Dedifferentiated amniotic fluid mesenchymal stem cell (primary cell): ENCODE measurements around the gene ERC2.

Source experiments
- DNase-seq: peaks from one replicate; pipeline ENCODE4 v3.0.0-alpha.2; 2016; ENCODE audit errors: extremely low spot score

ERC2 gene

DNA sequence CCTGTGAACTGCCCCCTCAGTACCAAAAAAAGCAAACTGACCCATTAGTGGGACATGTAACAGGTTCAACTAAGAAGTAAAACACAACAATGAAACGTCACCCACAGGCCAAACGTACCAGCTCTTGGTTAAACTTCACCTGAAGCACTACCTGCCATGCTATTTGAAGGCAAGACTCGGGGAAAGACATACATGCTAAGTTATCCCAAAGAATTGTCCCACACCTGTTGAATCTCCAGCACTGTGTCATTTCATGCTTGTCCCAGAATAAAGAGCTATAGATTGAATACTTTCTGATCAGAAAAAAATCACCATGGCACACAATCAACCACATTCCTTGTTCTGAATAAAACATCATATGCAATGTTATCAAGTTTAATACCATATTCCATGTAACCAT lies 785.8 kb downstream of the ERC2 start:
- DNase-seq = no peak

DNA sequence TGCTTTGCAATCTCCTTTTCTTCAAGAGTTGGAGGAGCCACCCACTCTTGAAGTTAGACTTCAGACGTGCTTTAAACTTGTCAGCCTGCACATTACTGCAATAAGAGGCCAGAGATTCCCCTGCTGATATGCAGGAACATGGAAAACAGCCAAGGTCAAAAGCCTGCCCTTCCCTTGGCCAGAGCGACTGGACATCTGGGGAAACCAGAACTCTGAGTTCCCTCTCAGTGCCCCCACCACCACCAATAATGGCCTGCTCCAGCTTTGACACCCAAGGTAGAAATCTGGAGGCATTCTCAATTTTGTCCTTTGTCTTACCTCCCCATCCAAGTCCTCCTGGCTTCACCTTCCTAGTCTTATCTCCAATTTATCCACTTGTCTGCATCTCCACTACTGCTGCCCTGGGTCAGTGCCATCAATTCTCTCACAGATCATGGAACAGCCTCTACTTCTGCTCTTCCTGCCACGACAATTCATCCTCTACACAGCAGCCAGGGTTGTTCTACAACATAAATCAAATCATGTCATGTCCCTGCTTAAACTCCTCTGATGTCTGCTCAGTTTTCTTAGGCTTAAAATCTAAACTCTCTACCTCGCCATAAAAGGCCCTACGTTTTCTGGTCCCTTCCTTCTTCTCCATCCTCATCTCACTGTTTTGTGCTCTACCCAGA lies 789.6 kb downstream of the ERC2 start:
- DNase-seq = no peak

DNA sequence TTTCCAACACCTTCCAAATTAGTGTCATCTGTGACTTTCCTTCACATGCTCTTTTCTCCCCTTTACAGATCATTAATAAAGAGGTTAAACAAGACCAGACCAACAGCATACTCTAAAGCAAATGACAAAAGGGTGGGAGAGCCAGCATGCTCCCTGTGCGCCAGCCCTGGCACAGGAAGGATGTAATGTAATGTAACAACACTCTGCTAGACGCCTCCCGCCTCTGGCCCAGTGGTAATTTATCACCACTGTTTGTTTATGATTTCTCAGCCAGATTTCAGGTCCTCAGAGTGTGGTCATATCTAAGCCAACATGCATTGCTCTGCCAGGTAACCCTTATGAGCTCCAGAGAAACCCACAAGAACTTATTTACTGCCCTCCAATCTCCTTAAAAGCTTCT lies 791.6 kb downstream of the ERC2 start:
- no peak for DNase-seq

DNA sequence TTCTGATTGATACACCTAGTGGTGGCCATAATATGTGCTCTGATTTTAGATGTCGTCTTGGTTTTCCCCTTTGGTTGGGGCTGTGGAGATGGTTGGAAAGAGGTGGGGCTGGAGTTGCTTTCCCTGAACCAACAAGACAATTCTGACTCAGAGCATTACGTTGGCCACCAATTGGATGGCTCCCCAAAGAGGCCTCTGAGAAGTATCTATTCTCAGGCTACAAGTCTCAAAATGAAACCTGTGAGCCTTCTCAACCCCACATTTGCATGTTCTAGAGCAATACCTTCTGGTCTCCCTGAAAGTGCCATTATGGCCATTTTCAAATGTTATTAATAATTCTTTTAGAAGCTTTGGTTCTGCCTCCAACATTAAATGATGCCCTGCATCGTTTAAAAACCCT lies 792.8 kb downstream of the ERC2 start:
- DNase-seq = no peak

DNA sequence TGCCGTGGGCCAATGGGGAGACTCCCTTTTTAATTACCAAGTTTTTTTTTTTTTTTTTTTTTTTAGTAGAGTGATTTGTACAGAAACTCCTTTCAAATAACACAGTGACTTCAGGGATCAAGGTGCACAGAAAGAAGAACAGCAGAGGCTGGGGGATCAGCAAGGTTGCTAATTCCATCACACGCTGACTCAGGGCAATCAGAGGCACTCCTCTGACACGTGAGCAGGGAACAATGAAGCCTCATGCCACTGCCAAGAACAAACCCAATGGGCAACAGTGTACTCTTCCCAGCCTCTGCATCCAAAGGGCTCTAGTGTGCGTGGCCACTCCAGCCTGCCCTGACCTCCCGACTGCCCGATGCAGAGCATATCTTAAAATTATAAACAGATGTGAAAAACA lies 794.5 kb downstream of the ERC2 start:
- no peak for DNase-seq

DNA sequence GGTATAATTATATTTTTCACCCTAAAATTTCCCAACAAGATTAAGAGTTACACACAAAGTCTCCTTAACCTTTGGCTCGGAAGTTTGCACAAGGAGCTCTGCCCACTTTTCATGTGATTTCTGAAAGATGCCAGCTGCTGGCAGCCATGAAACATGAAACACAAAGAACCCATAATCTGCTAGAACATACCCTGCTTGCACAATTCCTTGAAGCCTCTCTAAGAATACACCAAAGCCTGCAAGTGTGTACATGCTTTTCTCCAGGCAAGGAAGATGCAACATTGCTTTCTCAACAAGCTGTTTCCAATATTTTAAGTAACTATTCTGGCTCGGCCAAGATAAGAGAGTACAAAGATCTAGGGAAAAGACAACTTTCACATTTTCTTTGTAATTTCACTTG lies 799.1 kb downstream of the ERC2 start:
- no peak for DNase-seq

DNA sequence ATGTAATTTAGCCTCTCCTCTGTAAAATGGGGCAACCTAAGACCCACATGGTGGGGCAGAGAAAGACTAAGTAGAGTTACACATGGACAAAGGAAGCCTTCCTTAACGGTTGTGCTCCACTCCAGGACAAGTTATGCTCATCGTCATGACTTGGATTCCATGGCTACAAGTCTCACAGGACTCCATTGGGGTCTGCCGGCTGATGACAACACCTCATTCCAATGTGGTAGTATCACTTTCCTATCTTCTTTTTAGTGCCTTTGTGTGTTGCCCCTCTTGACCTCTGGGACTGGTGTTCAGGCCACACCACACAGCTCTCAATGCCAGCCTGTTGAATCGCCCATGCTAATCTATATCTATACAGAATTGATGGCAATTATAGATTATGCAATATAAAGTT lies 799.9 kb downstream of the ERC2 start:
- no peak for DNase-seq

DNA sequence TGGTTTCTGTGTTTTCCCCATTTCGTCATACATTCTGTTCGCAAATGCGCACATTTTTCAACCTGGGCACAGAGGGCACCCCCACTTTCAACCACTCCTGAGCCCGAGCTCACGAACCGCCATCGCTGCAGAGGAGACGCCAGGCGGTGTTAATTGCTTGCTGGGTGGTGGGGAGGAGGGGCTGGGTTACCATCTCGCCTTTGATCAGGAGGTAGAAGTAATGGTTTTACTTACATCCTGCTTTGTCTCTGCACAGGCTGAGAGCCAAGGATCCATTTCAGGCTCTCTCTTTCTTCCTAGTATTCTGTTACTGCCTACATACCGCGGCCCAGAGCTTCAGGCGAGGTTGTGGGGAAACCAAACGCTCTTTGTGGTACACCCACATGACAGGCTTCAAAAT lies 803.9 kb downstream of the ERC2 start:
- DNase-seq = no peak

DNA sequence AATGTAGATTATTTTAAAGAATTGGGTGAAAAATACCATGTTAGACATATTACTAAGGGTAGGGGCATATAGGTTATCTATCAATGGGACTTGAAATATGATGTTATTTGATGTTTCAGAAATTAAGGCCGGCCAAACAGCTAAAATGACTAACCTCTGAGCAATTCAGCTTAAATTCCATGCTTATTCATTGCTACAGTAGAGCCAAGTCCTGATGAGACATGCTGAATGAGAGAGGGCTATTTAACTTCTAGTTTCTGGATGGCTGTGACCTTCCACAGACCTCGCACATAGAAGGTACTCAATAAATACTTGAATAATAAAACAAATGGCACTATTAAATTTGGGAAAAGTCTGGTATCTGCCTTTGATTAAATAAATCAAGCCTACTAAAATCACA lies 805.6 kb downstream of the ERC2 start:
- peak; percentile 70 for DNase-seq

DNA sequence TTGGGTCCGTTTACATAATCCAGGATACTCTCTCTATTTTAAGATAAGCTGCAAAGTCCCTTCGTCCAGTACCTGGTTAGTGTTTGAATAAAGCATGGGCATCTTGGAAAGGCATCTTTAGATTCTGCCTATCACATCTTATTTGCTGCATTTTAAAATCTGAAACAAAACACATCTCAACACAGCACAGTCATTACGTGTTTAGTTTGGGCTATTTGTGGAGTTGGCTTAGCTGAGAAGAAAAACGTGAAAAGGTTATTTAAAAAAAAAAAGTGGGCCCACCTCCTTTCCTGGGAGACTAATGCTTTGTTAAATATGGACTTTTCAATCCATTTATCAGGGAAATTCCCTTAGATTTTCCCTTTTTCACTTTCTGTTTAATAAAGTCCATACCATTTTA lies 806.7 kb downstream of the ERC2 start:
- no peak for DNase-seq

DNA sequence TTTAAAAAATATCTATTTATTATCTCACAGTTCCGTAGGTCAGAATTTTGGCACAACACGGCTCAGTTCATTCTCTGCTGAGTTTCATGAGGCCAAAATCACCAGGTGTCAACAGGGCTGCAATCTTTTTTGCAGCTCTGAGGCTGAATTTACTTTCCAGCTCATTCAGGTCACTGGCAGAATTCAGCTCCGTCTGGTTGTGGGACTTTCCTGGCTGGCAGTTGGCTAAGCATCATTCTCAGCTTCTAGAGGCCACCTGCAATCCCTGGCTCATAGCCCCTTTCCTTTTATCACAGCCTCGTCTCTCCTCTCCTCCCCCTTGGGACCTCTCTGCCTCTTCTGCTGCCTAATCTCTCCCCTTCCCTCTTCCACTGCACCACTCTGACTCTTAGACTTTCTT lies 807.1 kb downstream of the ERC2 start:
- DNase-seq = no peak

DNA sequence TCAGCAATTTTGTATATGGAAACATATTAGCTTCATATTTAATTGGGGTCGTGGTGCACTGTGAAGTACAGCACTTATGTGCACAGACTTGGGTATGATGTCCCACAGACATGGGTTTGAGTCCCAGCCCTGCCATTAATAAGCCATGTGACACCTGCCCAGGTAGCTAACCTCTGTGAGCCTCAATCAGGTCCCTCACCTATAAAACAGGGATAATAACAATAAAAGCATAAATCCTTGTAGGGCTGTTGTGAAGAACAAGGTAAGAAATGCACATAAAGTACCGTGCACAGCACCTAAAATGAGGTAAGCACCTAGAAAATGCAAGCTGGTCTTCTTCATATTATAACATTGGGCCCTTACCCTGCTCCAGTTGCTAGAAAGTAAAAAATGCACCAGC lies 807.6 kb downstream of the ERC2 start:
- no peak for DNase-seq

DNA sequence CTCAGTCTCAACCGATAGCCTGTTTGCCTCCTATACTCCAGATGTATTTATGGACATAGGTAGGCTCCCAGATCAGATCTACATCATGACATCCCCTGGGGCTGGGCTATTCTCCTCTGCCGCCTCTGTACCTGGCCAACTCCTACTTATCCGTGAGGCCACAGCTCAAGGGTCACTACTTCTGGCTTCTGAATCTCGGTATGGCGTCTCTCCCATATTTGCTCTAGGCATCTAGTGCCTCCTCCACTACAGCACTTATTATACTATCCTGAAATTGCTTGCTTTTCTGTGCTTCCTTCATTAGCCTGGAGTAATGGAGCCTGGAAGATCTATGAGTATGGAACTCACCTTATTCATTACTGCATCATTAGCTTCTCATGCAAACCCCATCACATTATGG lies 808.6 kb downstream of the ERC2 start:
- no peak for DNase-seq

DNA sequence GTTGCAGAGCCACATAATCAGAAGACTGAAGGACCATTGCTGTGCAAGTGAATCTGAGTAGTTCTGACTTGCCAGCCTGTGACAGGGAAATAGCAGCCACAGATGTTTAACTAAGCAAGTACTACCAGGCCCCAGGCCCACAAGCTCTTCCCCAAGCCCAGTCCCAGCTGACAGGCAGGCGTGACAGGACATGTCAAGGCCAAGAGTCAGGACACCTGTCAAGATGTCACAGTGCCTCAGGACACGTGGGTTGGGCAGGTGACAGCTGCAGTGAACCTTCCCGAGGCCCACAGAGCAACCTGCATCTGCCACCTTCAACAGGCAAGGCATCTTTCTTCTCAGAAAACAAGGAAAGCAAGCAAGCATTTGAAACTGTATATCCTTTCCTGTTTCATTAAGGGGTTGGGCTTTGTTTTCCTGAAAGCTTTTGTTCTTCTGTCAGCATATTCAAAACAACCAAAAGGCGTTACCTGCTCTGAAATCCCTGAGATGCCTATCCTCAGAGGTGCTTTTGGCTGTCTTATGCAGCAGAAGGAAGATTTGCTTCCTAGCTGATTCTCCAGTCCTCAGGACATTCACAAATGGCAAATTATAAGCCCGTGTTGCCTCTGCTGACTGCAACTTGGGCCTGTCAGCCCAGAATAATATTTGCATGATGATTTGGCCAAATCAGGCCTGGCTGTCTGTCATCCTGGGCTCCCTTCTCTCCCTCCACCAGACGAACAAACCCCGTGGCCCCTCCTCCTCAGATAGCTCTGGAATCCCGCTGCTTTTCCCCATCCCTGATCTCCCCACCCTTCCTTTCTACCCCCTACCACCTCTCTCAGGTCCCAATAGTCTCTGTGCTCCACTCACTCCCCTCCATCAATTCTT lies 809.3 kb downstream of the ERC2 start:
- no peak for DNase-seq

DNA sequence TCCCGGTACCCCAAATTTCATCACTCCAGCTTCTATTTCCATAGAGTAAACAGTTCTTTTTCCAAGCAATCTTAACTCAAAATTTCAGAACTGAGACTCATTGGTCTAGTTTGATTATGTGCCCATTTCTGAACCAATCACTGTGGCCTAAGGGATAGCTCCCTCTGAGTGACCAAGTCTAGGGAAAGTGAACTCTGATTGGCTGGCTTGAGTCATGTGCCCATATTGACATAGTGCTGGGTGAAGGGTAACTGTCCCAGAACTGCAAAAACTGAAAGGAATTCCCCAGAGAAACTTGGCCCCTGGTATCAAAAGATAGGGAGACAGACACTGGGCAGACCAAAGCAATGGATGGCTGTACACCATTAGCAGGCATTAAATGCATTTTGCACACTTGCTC lies 810.0 kb downstream of the ERC2 start:
- no peak for DNase-seq

DNA sequence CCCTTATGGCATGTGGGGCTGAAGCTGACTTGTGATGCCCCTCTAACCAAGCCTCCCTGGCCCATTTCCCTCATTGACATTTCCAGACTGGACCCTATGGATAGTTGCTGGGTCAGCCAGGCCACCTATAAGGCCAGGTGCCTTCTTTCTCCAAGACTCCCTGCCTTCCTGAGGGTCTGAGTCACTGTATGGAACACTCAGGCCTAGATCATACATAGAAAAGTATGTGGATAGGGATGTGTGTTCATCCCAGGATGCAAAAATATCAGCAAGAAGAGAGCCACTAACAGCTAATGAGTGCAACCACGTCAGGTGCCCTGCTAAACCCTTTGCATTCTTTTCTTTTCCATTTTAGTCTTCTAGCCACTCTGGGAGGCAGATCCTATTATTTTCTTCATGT lies 812.7 kb downstream of the ERC2 start:
- no peak for DNase-seq

DNA sequence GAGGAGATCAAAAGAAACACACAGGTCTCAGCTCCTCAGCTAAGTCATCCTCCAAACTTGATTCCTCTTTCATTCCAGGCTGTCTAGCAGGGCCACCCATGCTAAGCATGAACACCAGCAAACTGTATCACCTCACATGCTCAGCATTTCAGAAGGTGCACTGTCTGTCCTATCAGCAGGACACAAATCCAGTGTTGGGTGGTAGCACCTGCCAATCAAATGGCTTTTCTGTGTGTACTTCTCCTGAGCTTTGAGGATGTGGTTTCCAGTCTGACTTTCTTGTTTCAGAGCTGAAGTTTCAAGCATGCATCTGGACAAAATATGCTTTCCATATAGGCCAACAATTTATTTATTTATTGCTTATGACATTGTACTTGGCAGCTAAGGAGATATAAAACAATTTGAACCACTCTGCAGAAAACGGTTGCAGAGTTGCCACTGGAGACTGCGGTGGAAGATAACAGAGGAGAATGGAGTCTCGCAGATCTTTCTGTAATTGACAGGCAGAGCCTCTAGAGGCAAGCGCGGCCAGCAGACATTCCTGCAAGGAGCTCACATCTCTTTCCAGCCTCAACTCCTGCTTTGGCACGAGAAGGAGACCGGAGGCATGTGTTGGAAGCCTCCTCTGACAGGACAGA lies 814.0 kb downstream of the ERC2 start:
- no peak for DNase-seq

DNA sequence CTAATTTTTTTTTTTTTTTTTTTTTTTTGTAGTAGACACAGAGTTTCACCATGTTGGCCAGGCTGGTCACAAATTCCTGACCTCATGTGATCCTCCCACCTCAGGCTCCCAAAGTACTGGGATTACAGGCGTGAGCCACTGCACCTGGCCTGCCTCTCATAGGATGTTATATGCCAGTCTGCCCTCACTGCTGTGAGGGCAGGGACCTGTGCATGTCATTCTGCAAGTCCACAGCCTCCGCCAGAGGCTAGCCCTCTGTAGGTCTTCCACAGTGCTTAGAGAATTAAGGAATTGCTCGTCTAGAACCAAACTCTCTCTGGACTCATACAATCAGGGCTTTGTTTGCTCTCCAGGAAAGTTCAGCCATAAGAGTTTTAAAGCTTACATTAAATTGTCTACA lies 817.3 kb downstream of the ERC2 start:
- DNase-seq = no peak

DNA sequence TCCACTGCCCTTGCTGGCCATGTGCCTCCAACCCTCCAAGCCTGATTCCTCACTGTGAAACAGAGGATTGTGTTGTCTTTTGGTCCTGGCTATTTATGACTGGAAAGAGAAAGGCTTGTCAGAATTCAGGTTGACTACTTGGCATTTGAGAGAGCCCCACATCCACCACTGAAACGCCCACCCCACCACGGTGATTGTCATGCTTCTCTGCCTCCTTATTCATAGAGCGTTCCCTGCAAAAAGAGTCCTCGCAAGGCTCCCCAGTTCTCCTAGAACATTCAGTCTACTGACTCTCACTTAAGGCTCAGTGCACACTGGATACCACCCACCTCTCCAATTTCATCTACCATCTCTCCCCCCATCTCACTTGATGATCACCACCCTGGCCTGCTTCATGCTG lies 818.3 kb downstream of the ERC2 start:
- DNase-seq = no peak

DNA sequence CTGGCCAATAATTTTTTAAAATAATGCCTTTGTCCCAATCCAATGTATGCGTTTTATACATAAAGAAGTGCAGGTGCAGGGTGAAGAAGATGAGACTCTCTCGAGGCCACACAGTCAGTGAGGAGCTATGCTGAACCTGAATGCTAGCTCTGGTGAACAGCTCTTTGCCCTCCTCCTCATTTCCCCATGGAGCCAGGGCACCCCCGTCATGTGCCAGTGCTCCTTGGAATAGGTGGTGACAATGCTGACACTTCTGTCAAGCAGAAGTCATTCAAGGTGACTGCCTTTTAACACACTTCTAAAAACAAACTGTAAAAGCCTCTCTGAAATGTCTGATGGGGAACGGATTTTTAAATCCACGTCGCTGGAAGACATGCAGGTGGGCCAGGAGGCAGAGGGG lies 818.7 kb downstream of the ERC2 start:
- DNase-seq = no peak

DNA sequence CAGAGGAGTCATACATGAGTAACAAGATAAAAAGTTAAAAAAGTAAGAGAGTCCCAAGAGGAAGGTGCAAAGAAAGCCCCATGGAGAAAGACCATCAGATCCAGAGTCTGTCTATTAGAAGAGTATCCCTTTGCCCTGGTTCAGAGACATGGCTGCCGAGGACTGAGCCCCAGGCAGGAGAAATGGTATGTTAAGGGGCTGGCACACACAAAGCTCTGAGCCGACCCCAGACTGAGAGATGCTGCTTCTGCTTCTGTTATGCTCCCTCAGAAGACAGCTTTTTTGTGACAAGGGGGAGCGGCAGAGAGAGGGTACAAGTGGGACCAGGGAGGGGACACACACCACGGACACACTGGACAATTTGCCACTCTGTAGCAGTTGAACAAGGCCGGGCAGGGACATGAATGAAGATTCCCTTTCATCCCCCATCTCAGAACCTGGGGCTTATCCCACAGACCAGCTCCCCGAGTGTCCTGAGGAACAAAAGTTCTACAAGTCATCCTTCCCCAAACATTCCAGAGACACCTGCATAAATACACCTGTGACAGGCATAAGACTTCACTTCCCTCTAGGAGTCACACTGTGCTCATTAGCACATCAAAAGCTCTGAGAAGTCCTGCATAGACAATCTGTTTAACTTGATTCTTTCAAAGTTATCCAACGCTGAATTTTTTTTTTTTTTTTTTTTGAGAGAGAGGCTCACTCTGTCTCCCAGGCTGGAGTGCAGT lies 819.5 kb downstream of the ERC2 start:
- DNase-seq = no peak

DNA sequence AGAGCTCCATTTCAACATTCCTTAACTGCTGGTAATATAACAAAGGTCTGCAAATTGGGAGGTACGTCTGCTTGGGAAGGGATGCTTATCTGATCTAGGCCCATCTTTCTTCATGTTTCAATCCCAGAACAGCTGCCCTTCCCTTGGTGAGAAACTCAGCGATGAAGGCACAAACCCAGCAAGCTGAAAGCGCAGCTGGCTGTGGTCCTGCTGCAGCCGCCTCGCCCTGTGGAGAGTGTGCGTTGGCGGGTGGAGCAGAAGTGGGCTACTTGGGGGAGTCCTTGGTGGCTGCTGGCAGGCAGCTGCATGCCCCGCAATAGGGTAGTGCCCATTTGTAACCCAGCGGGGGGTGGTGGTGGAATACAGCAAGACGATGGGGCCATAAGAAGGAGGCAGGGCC lies 820.6 kb downstream of the ERC2 start:
- no peak for DNase-seq
